ENCODE measurements around the gene SLC1A3.

- TF ChIP-seq CTCF (IDR thresholded peaks at IDR 0.05) = no peak
- TF ChIP-seq POLR2A (IDR thresholded peaks at IDR 0.05) = no peak
- no peak for TF ChIP-seq POLR2AphosphoS5 (IDR thresholded peaks at IDR 0.05)
- no peak for TF ChIP-seq EP300 (IDR thresholded peaks at IDR 0.05)
Measured at GRCh38 chr5:36641431-36641830, 35.0 kb downstream of the SLC1A3 start.

Data from stomach (tissue), 4 donors.